NCI-H1930 (cell line): Measurements from ENCODE around the gene HPSE.
A peak's percentile ranks its signal among the peaks of the same experiment; 100 is the strongest.
"Not testable (repeated sequence)": the region's sequence is repeated elsewhere in the genome, so short reads cannot be mapped to it uniquely, and the experiment has no call there.

ENCODE experiments used
- DNase-seq, 2 experiments: peaks; one replicate each; lab custom pipeline; 2025; lab: John Stamatoyannopoulos, UW

HPSE gene

GRCh38 chr4:83331956-83332355, 2.7 kb downstream of the HPSE start:
- no peak for DNase-seq

GRCh38 chr4:83329521-83330110, 5.0 kb downstream of the HPSE start:
- DNase-seq, result no peak

DNA sequence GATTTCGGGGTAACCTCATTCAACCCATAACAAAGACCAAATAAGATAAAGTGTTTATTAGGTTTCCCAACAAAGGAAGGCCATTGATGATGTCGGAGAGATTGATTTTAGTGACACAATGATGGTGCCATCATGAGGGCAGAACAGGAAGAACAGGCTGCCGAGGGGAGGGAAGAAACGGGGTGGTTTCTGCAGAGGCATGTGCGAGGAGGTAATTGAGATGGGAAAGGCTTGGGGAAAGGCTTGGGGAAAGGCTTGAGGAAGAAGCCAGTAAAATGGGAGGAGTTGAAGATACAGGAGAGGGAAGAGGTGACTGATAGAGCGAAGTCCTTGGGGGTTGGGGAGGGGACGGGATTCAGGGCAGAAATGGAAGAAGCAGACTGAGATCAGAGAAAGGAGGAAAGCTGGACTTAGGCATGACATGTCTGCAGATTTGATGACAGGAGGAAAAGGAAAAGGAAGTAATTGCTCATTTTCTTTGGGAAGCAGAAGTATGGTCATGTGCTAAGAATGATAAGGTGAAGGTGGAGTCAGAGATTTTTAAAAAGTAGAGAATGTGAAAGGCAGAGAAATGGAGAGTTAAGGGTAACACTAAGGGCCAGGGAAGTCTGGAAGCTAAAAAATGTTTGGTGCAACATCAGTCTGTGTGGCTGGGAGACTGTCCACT, 6.0 kb downstream of the HPSE start:
- no peak for DNase-seq

- no peak for DNase-seq
Observed at GRCh38 chr4:83326546-83326945, 8.1 kb downstream of the HPSE start.

- not testable (repeated sequence) for DNase-seq
Observed at GRCh38 chr4:83325306-83325705, 9.3 kb downstream of the HPSE start.

GRCh38 chr4:83323136-83323535, 11.5 kb downstream of the HPSE start:
- DNase-seq, result no peak

DNA sequence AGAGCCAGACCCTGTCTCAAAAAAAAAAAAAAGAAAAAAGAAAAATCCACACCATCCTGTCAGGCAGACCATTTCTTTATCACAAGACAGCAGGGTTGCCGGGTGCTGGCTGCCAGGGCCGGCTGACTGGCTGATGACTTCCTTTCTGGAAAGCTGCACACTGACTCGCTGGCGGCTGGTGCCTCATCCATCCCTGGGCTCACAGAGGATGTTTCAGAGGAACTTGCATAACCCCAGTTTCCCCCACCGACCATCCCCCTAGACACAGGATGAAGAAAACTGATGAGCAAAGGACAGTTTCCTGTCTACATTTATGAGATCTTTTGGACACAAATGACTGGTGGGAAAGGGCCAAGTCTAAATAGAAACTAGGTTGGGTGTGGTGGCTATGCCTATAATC, 14.1 kb downstream of the HPSE start:
- DNase-seq, result no peak

GRCh38 chr4:83318666-83319065, 16.0 kb downstream of the HPSE start:
- no peak for DNase-seq

- DNase-seq, result no peak
Observed at GRCh38 chr4:83317671-83318070, 17.0 kb downstream of the HPSE start.

DNA sequence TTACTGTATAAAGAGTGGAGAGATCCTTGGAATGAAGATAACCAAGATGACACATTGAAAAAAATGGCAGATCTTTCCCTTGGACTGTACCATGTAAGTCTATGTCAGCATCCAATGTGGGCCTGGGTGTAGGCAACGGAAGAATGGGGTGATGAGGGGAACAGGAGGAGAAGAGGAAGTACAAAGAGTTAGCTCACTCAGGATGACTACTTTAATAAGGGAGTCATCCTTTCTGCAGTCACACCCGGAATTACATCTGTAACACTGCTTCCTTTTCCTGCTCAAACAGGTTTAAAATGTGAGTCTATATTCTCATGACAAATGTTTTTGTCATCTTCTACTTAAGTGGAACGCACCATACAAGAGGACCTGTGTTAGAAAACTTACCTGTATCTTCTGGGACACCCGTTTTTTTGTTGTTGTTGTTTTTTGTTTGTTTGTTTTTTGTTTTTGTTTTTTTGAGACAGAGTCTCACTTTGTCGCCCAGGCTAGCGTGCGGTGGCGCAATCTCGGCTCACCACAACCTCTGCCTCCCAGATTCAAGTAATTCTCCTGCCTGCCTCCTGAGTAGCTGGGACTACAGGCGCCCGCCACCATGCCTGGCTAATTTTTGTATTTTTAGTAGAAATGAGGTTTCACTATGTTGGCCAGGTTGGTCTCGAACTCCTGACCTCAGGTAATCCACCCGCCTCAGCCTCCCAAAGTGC, 18.0 kb downstream of the HPSE start:
- DNase-seq, result no peak

GRCh38 chr4:83315341-83315870, 19.2 kb downstream of the HPSE start:
- no peak for DNase-seq

GRCh38 chr4:83308672-83309071, 26.0 kb downstream of the HPSE start:
- DNase-seq, result no peak

DNA sequence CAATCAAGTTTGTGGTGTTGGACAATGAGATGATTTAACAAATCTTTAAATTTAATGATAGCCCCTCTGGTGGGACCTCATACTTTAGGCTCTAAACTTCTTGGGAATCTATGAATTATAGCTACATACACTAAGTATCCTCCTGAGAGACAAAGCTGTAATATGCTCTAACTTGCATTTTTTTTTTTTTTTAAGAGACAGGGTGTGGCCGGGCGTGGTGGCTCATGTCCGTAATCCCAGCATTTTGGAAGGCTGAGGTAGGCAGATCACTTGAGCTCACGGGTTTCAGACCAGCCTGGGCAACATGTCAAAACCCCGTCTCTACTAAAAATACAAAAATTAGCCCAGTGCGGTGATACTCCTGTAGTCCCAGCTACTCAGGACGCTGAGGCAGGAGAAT, 26.7 kb downstream of the HPSE start:
- DNase-seq, result no peak

GRCh38 chr4:83305187-83305586, 29.5 kb downstream of the HPSE start:
- DNase-seq, result no peak

- no peak for DNase-seq
Observed at GRCh38 chr4:83297548-83298260, 36.9 kb downstream of the HPSE start.

GRCh38 chr4:83293305-83294046, 41.2 kb downstream of the HPSE start:
- DNase-seq, result no peak

- DNase-seq, result not testable (repeated sequence)
Observed at GRCh38 chr4:83290059-83290774, 44.4 kb downstream of the HPSE start.

- DNase-seq, result not testable (repeated sequence)
Observed at GRCh38 chr4:83288381-83288780, 46.3 kb downstream of the HPSE start.

GRCh38 chr4:83285055-83285407, 49.6 kb downstream of the HPSE start:
- DNase-seq, result no peak

- DNase-seq, result peak; percentile 85 to 89
Observed at GRCh38 chr4:83284193-83285054, 50.2 kb downstream of the HPSE start, which contains the start of gene COQ2. COQ2 (minus strand) TSS chr4:83284798; CDS start chr4:83284764, 34 bp downstream.
